K562 (cell line): ENCODE results near the gene XPA. TPM values are rescaled to one million over a fixed set of nuclear protein-coding genes. Genes with fewer than 3 reads are reported as not detected.

Source experiments
- E2F4 ChIP-seq: sonication (generic); formaldehyde crosslinking; IDR thresholded peaks from 2 replicates; pipeline ENCODE4 v1.8.0; 2022; ENCODE audit warnings: mild to moderate bottlenecking, low read depth, missing genetic modification reagents
- FOXA3 ChIP-seq, 2 experiments: fragments of 450-650 bp in 1 of 2; sonication (generic) in 1 of 2; formaldehyde crosslinking; IDR thresholded peaks in 1 of 2; conservative IDR thresholded peaks in 1 of 2; 2 replicates each; pipeline versions ENCODE4 v1.4.0 to v1.8.0; 2020 to 2022; ENCODE audit warnings: mild to moderate bottlenecking in 2 of 2, missing genetic modification reagents in 1 of 2
- HDAC2 ChIP-seq: fragments of 450-650 bp; IDR thresholded peaks from 2 replicates; pipeline ENCODE4 v1.6.1; 2016; ENCODE audit warnings: mild to moderate bottlenecking
- HINFP ChIP-seq: fragments of 450-650 bp; conservative IDR thresholded peaks from 2 replicates; pipeline ENCODE4 v1.6.1; 2016; ENCODE audit warnings: missing genetic modification characterization, low read depth, mild to moderate bottlenecking, control low read depth, missing compliant biosample characterization
- ZBTB9 ChIP-seq: fragments of 450-650 bp; formaldehyde crosslinking; IDR thresholded peaks from 2 replicates; pipeline ENCODE4 v1.4.0; 2020; ENCODE audit warnings: mild to moderate bottlenecking, moderate library complexity
- polyA plus RNA-seq, 8 experiments: library from polyadenylated mRNA; depleted of rRNA in 4 of 8; stranded (reverse) in 5 of 8; unstranded in 3 of 8; fragments of >200 nt; fragmentation: Nextera tagmentation in 2 of 8; fragmentation: Illumina TruSeq in 1 of 8; extraction: Ambion mirVana in 2 of 8; extraction: Trizol in 1 of 8; gene quantifications; 2 replicates each; pipeline versions ENCODE4 v1.2.1 to v1.2.3, GENCODE V29; 2011 to 2014; ENCODE audit warnings: inconsistent platforms in 1 of 8, missing spikeins in 1 of 8
- total RNA-seq, 7 experiments: library from RNA; depleted of rRNA in 6 of 7; stranded (reverse); fragments of >200 nt in 6 of 7; fragmentation: Illumina TruSeq in 2 of 7; extraction: Trizol in 2 of 7; gene quantifications; 2 replicates each; pipeline versions ENCODE4 v1.2.1 to v1.2.3, GENCODE V29; 2011 to 2021; ENCODE audit warnings: low replicate concordance in 1 of 7
- TF ChIP-seq, protein P1 (sequence below): fragments of 200-800 bp; sonication (Bioruptor generic); IDR thresholded peaks from 2 replicates; pipeline ENCODE4 v1.6.1; 2017; ENCODE audit warnings: missing genetic modification characterization, missing compliant biosample characterization

Gene XPA
- total and polyA plus RNA-seq, 9 of the 15 experiments (the other 6 are each of a cell fraction or from before 2014, with no cell fraction given): 5.1 to 18.2 (median 14.1) TPM

- TF ChIP-seq HDAC2 (no peak), HINFP (tag) (no peak), E2F4 (no peak), ZBTB9 (CRISPR knock-in tag) (no peak), FOXA3 (CRISPR knock-in tag; conservative IDR thresholded peaks at IDR 0.05 in 1 of 2, IDR thresholded peaks at IDR 0.05 in 1 of 2) (no peak)
- TF ChIP-seq, protein P1, sequence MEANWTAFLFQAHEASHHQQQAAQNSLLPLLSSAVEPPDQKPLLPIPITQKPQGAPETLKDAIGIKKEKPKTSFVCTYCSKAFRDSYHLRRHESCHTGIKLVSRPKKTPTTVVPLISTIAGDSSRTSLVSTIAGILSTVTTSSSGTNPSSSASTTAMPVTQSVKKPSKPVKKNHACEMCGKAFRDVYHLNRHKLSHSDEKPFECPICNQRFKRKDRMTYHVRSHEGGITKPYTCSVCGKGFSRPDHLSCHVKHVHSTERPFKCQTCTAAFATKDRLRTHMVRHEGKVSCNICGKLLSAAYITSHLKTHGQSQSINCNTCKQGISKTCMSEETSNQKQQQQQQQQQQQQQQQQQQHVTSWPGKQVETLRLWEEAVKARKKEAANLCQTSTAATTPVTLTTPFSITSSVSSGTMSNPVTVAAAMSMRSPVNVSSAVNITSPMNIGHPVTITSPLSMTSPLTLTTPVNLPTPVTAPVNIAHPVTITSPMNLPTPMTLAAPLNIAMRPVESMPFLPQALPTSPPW (CRISPR knock-in tag): no peak
- TF ChIP-seq, all 486 proteins: peak for 0
Measured at GRCh38 chr9:97660847-97661246, 36.3 kb downstream of the XPA start (continued).
